ENCODE results near the gene MYO3B.

GRCh38 chr2:170703776-170704476 lies 526.0 kb downstream of the MYO3B start:
- TF ChIP-seq, protein P1, sequence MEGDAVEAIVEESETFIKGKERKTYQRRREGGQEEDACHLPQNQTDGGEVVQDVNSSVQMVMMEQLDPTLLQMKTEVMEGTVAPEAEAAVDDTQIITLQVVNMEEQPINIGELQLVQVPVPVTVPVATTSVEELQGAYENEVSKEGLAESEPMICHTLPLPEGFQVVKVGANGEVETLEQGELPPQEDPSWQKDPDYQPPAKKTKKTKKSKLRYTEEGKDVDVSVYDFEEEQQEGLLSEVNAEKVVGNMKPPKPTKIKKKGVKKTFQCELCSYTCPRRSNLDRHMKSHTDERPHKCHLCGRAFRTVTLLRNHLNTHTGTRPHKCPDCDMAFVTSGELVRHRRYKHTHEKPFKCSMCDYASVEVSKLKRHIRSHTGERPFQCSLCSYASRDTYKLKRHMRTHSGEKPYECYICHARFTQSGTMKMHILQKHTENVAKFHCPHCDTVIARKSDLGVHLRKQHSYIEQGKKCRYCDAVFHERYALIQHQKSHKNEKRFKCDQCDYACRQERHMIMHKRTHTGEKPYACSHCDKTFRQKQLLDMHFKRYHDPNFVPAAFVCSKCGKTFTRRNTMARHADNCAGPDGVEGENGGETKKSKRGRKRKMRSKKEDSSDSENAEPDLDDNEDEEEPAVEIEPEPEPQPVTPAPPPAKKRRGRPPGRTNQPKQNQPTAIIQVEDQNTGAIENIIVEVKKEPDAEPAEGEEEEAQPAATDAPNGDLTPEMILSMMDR (IDR thresholded peaks at IDR 0.05) = no peak
- TF ChIP-seq POLR2A (IDR thresholded peaks at IDR 0.05) = no peak
